Uterus (tissue), 4 donors: Measurements from ENCODE around the gene SACS. TPM values are rescaled to one million over a fixed set of nuclear protein-coding genes. Genes with fewer than 3 reads are reported as not detected.

ENCODE experiments used
- DNase-seq, 2 donors: peaks; one replicate each; pipeline ENCODE4 v3.0.0-alpha.2; 2019 to 2020
- H3K27ac ChIP-seq, 2 donors: fragments of 200-600 bp; sonication (generic); 1 replicate in 1 of 2; 2 replicates in 1 of 2; pipeline ENCODE4 v1.5.1; 2016 to 2018
- H3K27me3 ChIP-seq, 2 donors: fragments of 200-600 bp; sonication (generic); one replicate each; pipeline ENCODE4 v1.5.1; 2018 to 2019; ENCODE audit warnings: control low read depth in 1 of 2
- H3K36me3 ChIP-seq, 2 donors: fragments of 200-600 bp; sonication (generic); one replicate each; pipeline ENCODE4 v1.5.1; 2019; ENCODE audit warnings: control low read depth in 1 of 2
- H3K4me1 ChIP-seq, 2 donors: fragments of 200-600 bp; sonication (generic); one replicate each; pipeline ENCODE4 v1.5.1; 2018 to 2019; ENCODE audit warnings: control low read depth in 1 of 2
- H3K4me3 ChIP-seq, 2 donors: fragments of 200-600 bp; sonication (generic); 1 replicate in 1 of 2; 2 replicates in 1 of 2; pipeline ENCODE4 v1.5.1; 2018 to 2019; ENCODE audit warnings: mild to moderate bottlenecking in 1 of 2
- H3K9me3 ChIP-seq, 2 donors: fragments of 200-600 bp; sonication (generic); one replicate each; pipeline ENCODE4 v1.5.1; 2019; ENCODE audit warnings: control low read depth in 1 of 2
- POLR2A ChIP-seq, 2 donors: fragments of 450-650 bp; IDR thresholded peaks; one replicate each; pipeline ENCODE4 v1.6.1; 2016; ENCODE audit warnings: antibody characterized with exemption in 2 of 2, mild to moderate bottlenecking in 1 of 2, moderate library complexity in 1 of 2
- intact Hi-C: fragments of 100-400 bp; cut with DNase I; formaldehyde crosslinking; loops from one replicate; pipeline ENCODE4 v1.15.1; 2023; ENCODE audit warnings: low total_unique reads
- total RNA-seq, 4 donors: library from RNA; depleted of rRNA in 3 of 4; stranded (reverse); fragments of >200 nt in 3 of 4; gene quantifications; one replicate each; pipeline versions ENCODE4 v1.1.0 to v1.2.4, GENCODE V29; 2014 to 2023
- TF ChIP-seq, protein P1 (sequence below), 4 experiments: fragments of 200-600 bp in 2 of 4; fragments of 450-650 bp in 2 of 4; sonication (generic) in 2 of 4; IDR thresholded peaks; one replicate each; pipeline ENCODE4 v1.5.1; 2016 to 2019; ENCODE audit warnings: antibody characterized with exemption in 4 of 4, mild to moderate bottlenecking in 2 of 4, moderate library complexity in 1 of 4
- donor health status: DM: yes; HTN: yes; CAD: no.

The SACS gene
- total RNA-seq, 4 donors from 2014 or later: 9.0 to 70.5 (median 20.5) TPM

GRCh38 chr13:23344931-23345595 lies 88.4 kb downstream of the SACS start:
- TF ChIP-seq, protein P1, sequence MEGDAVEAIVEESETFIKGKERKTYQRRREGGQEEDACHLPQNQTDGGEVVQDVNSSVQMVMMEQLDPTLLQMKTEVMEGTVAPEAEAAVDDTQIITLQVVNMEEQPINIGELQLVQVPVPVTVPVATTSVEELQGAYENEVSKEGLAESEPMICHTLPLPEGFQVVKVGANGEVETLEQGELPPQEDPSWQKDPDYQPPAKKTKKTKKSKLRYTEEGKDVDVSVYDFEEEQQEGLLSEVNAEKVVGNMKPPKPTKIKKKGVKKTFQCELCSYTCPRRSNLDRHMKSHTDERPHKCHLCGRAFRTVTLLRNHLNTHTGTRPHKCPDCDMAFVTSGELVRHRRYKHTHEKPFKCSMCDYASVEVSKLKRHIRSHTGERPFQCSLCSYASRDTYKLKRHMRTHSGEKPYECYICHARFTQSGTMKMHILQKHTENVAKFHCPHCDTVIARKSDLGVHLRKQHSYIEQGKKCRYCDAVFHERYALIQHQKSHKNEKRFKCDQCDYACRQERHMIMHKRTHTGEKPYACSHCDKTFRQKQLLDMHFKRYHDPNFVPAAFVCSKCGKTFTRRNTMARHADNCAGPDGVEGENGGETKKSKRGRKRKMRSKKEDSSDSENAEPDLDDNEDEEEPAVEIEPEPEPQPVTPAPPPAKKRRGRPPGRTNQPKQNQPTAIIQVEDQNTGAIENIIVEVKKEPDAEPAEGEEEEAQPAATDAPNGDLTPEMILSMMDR (IDR thresholded peaks at IDR 0.05): no peak
- TF ChIP-seq POLR2A (IDR thresholded peaks at IDR 0.05): no peak
- H3K4me3 ChIP-seq: no peak overlapping the region
- intact Hi-C loops: no loop called here
- H3K36me3 ChIP-seq: no peaks in the 10 kb centered on the region
- H3K4me1 ChIP-seq: no peaks in the 10 kb centered on the region
- no peaks in the 10 kb centered on the region for H3K9me3 ChIP-seq
- DNase-seq: no peak
- H3K27me3 ChIP-seq: no peaks in the 10 kb centered on the region
- H3K27ac ChIP-seq: no peak overlapping the region

GRCh38 chr13:23339225-23339624 lies 94.3 kb downstream of the SACS start:
- Histone ChIP-seq H3K36me3 (no peaks in the 10 kb centered on the region), H3K27ac (no peak overlapping the region), H3K4me1 (no peaks in the 10 kb centered on the region), H3K27me3 (no peaks in the 10 kb centered on the region), H3K9me3 (no peaks in the 10 kb centered on the region), H3K4me3 (no peak overlapping the region)
- DNase-seq: no peak
- intact Hi-C loops: no loop called here
- no peak for TF ChIP-seq POLR2A (IDR thresholded peaks at IDR 0.05)
- TF ChIP-seq, protein P1 (IDR thresholded peaks at IDR 0.05): no peak

DNA sequence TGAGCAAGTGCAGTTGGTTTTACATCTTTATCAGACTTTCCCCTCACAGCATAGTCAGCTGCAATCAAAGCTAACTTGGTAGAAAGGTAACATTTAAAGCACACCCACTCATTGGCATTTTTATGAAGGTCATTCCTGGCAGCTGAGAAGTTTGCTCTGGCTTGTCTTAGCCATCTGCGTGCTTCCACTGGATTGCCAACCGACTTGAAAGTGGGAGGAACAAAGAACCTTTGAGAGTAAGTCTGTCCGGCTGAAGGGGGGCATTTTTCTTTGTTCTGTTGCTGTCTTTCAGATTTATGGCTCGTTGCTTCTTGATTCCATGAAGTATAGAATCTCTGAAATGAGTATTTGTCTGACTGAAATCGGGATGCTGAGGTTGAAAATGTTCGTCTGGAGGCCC lies 103.1 kb downstream of the SACS start:
- H3K4me1 ChIP-seq: no peaks in the 10 kb centered on the region
- intact Hi-C loops: no loop called here
- no peak for DNase-seq
- no peak for TF ChIP-seq POLR2A (IDR thresholded peaks at IDR 0.05)
- TF ChIP-seq, protein P1 (IDR thresholded peaks at IDR 0.05): no peak
- no peaks in the 10 kb centered on the region for H3K36me3 ChIP-seq
- H3K9me3 ChIP-seq: peaks cover 0 to 22% of the 10 kb centered on the region in 2 donors
- H3K4me3 ChIP-seq: no peak overlapping the region
- H3K27ac ChIP-seq: no peak overlapping the region
- no peaks in the 10 kb centered on the region for H3K27me3 ChIP-seq

GRCh38 chr13:23325191-23325590 lies 108.3 kb downstream of the SACS start:
- no peak for DNase-seq
- intact Hi-C loops: no loop called here

More at GRCh38 chr13:23325191-23325590, 108.3 kb downstream of the SACS start:
- H3K4me3 ChIP-seq: no peak overlapping the region
- no peaks in the 10 kb centered on the region for H3K9me3 ChIP-seq
- TF ChIP-seq, protein P1 (IDR thresholded peaks at IDR 0.05): no peak
- no peak for TF ChIP-seq POLR2A (IDR thresholded peaks at IDR 0.05)
- no peak overlapping the region for H3K27ac ChIP-seq
- H3K4me1 ChIP-seq: no peaks in the 10 kb centered on the region
- no peaks in the 10 kb centered on the region for H3K27me3 ChIP-seq
- no peaks in the 10 kb centered on the region for H3K36me3 ChIP-seq
